Measurements from ENCODE around the gene PLXNA4.

DNA sequence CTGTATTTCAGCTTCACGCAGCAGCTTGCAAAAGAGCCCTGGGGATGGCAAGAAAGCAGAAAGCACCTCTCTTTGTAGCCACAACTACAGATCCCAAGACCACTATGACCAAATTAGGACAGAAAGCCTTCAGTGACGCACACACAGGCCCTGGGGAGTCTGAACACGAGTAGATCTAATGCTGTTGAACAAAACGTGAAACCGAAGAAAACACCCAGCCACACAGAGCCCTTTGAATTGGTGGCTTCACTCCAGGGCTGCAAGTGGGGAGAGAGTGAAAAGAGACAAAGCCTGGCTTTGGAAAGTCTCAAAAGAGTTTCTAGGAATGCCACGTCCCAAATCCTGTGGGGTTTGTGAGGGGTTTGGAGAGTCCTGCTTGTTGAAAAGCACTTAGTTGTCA, 28.4 kb downstream of the PLXNA4 start:
- TF ChIP-seq HDGF (IDR thresholded peaks at IDR 0.05; ENCODE audit: borderline replicate concordance) (no peak), FOXA1 (IDR thresholded peaks at IDR 0.05) (no peak), NFRKB (IDR thresholded peaks at IDR 0.05) (no peak), SP1 (IDR thresholded peaks at IDR 0.05) (no peak), ZNF384 (IDR thresholded peaks at IDR 0.05) (no peak), BHLHE40 (IDR thresholded peaks at IDR 0.05; ENCODE audit: borderline replicate concordance) (no peak), SUZ12 (IDR thresholded peaks at IDR 0.05) (no peak), ARNT (IDR thresholded peaks at IDR 0.05) (no peak), FOXK2 (IDR thresholded peaks at IDR 0.05) (no peak)
